GM20431 (cell line): ENCODE data around the gene OR2D3.
"Not testable (repeated sequence)": the region's sequence is repeated elsewhere in the genome, so short reads cannot be mapped to it uniquely, and the experiment has no call there.

Experiments
- in situ Hi-C: fragments of 300-500 bp; cut with MseI, MboI; formaldehyde crosslinking; loops from one replicate; pipeline ENCODE4 v1.15.0; 2020; ENCODE audit warnings: low sequenced_read_pairs; ENCODE audit not compliant: unreplicated experiment

OR2D3 gene

GRCh38 chr11:6927030-6927617 lies 6.3 kb downstream of the OR2D3 start:
- in situ Hi-C loops, result no loop called here

- in situ Hi-C loops, result no loop called here
Observed at GRCh38 chr11:6928916-6929315, 8.1 kb downstream of the OR2D3 start.

GRCh38 chr11:6931146-6931713 lies 10.4 kb downstream of the OR2D3 start:
- in situ Hi-C loops, result no loop called here

- in situ Hi-C loops, result no loop called here
Observed at GRCh38 chr11:6932145-6932544, 11.3 kb downstream of the OR2D3 start.

GRCh38 chr11:6941970-6942369 lies 21.2 kb downstream of the OR2D3 start:
- in situ Hi-C loops, result no loop called here

- in situ Hi-C loops, result no loop called here
Observed at GRCh38 chr11:6943131-6943530, 22.3 kb downstream of the OR2D3 start.

GRCh38 chr11:6954248-6954647 lies 33.4 kb downstream of the OR2D3 start:
- in situ Hi-C loops, result not testable (repeated sequence)

- in situ Hi-C loops, result no loop called here
Observed at GRCh38 chr11:6962141-6962540, 41.3 kb downstream of the OR2D3 start.

- in situ Hi-C loops, result no loop called here
Observed at GRCh38 chr11:6962673-6963072, 41.9 kb downstream of the OR2D3 start.

GRCh38 chr11:6968816-6969215 lies 48.0 kb downstream of the OR2D3 start:
- in situ Hi-C loops, result no loop called here

GRCh38 chr11:6969854-6970253 lies 49.1 kb downstream of the OR2D3 start:
- in situ Hi-C loops, result not testable (repeated sequence)
